ENCODE data around the gene ZFPM1.
"Not testable (repeated sequence)": the region's sequence is repeated elsewhere in the genome, so short reads cannot be mapped to it uniquely, and the experiment has no call there.

The ZFPM1 gene

GRCh38 chr16:88467541-88467944, 14.5 kb downstream of the ZFPM1 start:
- no peak for DNase-seq

GRCh38 chr16:88468275-88469129, 15.4 kb downstream of the ZFPM1 start:
- peak in 1 of 3 experiments; percentile 1 for DNase-seq

GRCh38 chr16:88469615-88470395, 16.7 kb downstream of the ZFPM1 start:
- DNase-seq: no peak

GRCh38 chr16:88470396-88470680, 17.3 kb downstream of the ZFPM1 start:
- not testable (repeated sequence) for DNase-seq

- DNase-seq: not testable (repeated sequence)
Observed at GRCh38 chr16:88470696-88471095, 17.6 kb downstream of the ZFPM1 start.

GRCh38 chr16:88471115-88471514, 18.0 kb downstream of the ZFPM1 start:
- DNase-seq: no peak

- DNase-seq: no peak
Observed at GRCh38 chr16:88471575-88471974, 18.5 kb downstream of the ZFPM1 start.

GRCh38 chr16:88472069-88472468, 19.0 kb downstream of the ZFPM1 start:
- DNase-seq: no peak

- no peak for DNase-seq
Observed at GRCh38 chr16:88472637-88473205, 19.6 kb downstream of the ZFPM1 start.

- DNase-seq: no peak
Observed at GRCh38 chr16:88473666-88474534, 20.8 kb downstream of the ZFPM1 start.

GRCh38 chr16:88475037-88475436, 22.0 kb downstream of the ZFPM1 start:
- no peak for DNase-seq

GRCh38 chr16:88476203-88476602, 23.1 kb downstream of the ZFPM1 start:
- no peak for DNase-seq

- no peak for DNase-seq
Observed at GRCh38 chr16:88476817-88477397, 23.8 kb downstream of the ZFPM1 start.

GRCh38 chr16:88477631-88478519, 24.8 kb downstream of the ZFPM1 start:
- peak; percentile 10 to 78 (median 56) for DNase-seq

GRCh38 chr16:88478889-88479792, 26.1 kb downstream of the ZFPM1 start:
- DNase-seq: peak in 1 of 3 experiments; percentile 5

GRCh38 chr16:88479793-88480760, 27.0 kb downstream of the ZFPM1 start:
- peak in 1 of 3 experiments; percentile 2 for DNase-seq

- peak in 1 of 3 experiments; percentile 2 for DNase-seq
Observed at GRCh38 chr16:88480829-88481228, 27.7 kb downstream of the ZFPM1 start.

GRCh38 chr16:88481851-88482250, 28.8 kb downstream of the ZFPM1 start:
- DNase-seq: no peak

All from NCI-H1417 (cell line).